OCI-LY1 (cell line): ENCODE results near the gene TPSAB1.

Source experiments
- EZH2 ChIP-seq: fragments of 200-600 bp; sonication (generic), shearing (Covaris generic); IDR thresholded peaks from 2 replicates; pipeline ENCODE4 v1.8.0; 2017; ENCODE audit warnings: borderline replicate concordance, mixed run types, mild to moderate bottlenecking, antibody characterized with exemption, low read length, moderate library complexity, mixed read lengths
- TF ChIP-seq, protein P1 (sequence below): fragments of 200-600 bp; sonication (generic), shearing (Covaris generic); IDR thresholded peaks from 2 replicates; pipeline ENCODE4 v1.5.1; 2017; ENCODE audit warnings: mild to moderate bottlenecking, antibody characterized with exemption, low read length, moderate library complexity, mixed read lengths

DNA sequence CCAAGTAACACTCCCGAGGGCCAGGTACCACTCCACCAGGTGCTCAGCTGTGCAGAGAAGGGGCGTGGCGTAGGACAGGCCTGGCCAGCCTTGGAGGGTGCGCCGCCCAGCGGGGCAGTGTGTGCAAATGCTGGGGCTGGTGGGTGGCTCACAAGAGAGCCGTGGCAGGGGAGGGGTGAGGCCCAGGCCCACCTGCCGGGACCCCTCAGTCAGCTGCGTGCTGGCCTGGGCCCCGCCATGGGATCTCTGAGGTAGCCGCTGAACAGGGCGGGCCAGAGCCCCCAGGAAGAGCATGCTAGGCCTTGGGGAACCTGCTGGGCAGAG lies 24.2 kb upstream of the TPSAB1 start:
- TF ChIP-seq, protein P1, sequence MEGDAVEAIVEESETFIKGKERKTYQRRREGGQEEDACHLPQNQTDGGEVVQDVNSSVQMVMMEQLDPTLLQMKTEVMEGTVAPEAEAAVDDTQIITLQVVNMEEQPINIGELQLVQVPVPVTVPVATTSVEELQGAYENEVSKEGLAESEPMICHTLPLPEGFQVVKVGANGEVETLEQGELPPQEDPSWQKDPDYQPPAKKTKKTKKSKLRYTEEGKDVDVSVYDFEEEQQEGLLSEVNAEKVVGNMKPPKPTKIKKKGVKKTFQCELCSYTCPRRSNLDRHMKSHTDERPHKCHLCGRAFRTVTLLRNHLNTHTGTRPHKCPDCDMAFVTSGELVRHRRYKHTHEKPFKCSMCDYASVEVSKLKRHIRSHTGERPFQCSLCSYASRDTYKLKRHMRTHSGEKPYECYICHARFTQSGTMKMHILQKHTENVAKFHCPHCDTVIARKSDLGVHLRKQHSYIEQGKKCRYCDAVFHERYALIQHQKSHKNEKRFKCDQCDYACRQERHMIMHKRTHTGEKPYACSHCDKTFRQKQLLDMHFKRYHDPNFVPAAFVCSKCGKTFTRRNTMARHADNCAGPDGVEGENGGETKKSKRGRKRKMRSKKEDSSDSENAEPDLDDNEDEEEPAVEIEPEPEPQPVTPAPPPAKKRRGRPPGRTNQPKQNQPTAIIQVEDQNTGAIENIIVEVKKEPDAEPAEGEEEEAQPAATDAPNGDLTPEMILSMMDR = no peak
- TF ChIP-seq EZH2 = no peak
